K562 (cell line): ENCODE results near the gene AMBRA1. TPM values are rescaled to one million over a fixed set of nuclear protein-coding genes. Genes with fewer than 3 reads are reported as not detected.

Experiments
- ATAC-seq: fragments of 200-7000 bp; cut with Tn5 transposase; 3 replicates; pipeline ENCODE4 v1.9.1; 2020; ENCODE audit warnings: moderate library complexity
- BruUV-seq: library from RNA; stranded (reverse); fragments of 400-500 nt; replicated peaks from 2 replicates; lab custom pipeline; 2021; lab: Mats Ljungman, UMichigan
- CTCF ChIA-PET: fragments of 300-600 bp; formaldehyde crosslinking; extraction: SDS; loops from one replicate; lab custom pipeline; 2021; ENCODE audit warnings: low intra/inter-chr PET ratio; lab: Yijun Ruan, JAX
- POLR2A ChIA-PET: fragments of 300-600, 350-650 bp; sonication (Branson Sonifier 250); formaldehyde crosslinking; extraction: SDS; loops from one replicate; lab custom pipeline; 2021; ENCODE audit warnings: antibody characterized with exemption, inconsistent platforms; lab: Yijun Ruan, JAX
- DNase-seq, 4 experiments: peaks; one replicate each; pipeline versions ENCODE4 v3.0.0 to v3.0.0-alpha.2; 2011 to 2018; ENCODE audit warnings: low spot score in 3 of 4, mixed read lengths in 3 of 4; ENCODE audit errors: extremely low read depth in 1 of 4
- FAIRE-seq: peaks from 2 replicates; lab custom pipeline; 2011; peaks lifted over from hg19 to GRCh38; lab: Jason Lieb, UNC
- H2AFZ ChIP-seq: 2 replicates; pipeline ENCODE4 v1.6.0; 2011; ENCODE audit warnings: low read depth, low read length, control low read depth, inconsistent platforms
- H3K27ac ChIP-seq: fragments of 200-600 bp; 3 replicates; pipeline ENCODE4 v1.8.0; 2011; ENCODE audit warnings: low read depth, mild to moderate bottlenecking, control low read depth, inconsistent platforms, low read length, moderate library complexity, mixed read lengths; ENCODE audit errors: extremely low read depth
- H3K27me3 ChIP-seq, 2 experiments: fragments of 300-600 bp in 1 of 2; 2 replicates in 1 of 2; 3 replicates in 1 of 2; pipeline versions ENCODE4 v1.6.0 to v1.8.0; 2011; ENCODE audit warnings: inconsistent platforms in 2 of 2, low read length in 2 of 2, mild to moderate bottlenecking in 1 of 2, mixed read lengths in 1 of 2, moderate library complexity in 1 of 2; ENCODE audit not compliant: control insufficient read depth in 2 of 2, insufficient read depth in 2 of 2
- H3K36me3 ChIP-seq: fragments of 300-600 bp; 3 replicates; pipeline ENCODE4 v1.8.0; 2011; ENCODE audit warnings: mild to moderate bottlenecking, low read length, inconsistent platforms; ENCODE audit not compliant: control insufficient read depth, insufficient read depth
- H3K4me1 ChIP-seq, 2 experiments: fragments of 200-600 bp in 1 of 2; replicated peaks in 1 of 2; 2 replicates in 1 of 2; 3 replicates in 1 of 2; pipeline versions ENCODE4 v1.5.1 to v1.8.0; 2011; ENCODE audit warnings: inconsistent platforms in 2 of 2, low read length in 2 of 2, mild to moderate bottlenecking in 1 of 2, mixed read lengths in 1 of 2, moderate library complexity in 1 of 2; ENCODE audit not compliant: control insufficient read depth in 2 of 2, insufficient read depth in 2 of 2
- H3K4me2 ChIP-seq: 2 replicates; pipeline ENCODE4 v1.6.1; 2011; ENCODE audit warnings: low read length, control low read depth, inconsistent platforms, mixed read lengths; ENCODE audit not compliant: insufficient read depth
- H3K4me3 ChIP-seq: fragments of 200-600 bp; sonication (generic), shearing (Covaris generic); 2 replicates; pipeline ENCODE4 v1.5.1; 2016; ENCODE audit warnings: control low read depth, inconsistent platforms
- H3K79me2 ChIP-seq: fragments of 200-600 bp; 3 replicates; pipeline ENCODE4 v1.8.0; 2011; ENCODE audit warnings: low read length, inconsistent platforms; ENCODE audit not compliant: control insufficient read depth, insufficient read depth
- H3K9ac ChIP-seq, 2 experiments: 2 replicates each; pipeline versions ENCODE4 v1.6.0 to v1.6.1; 2011; ENCODE audit warnings: low read depth in 2 of 2, low read length in 2 of 2, control low read depth in 1 of 2, inconsistent platforms in 1 of 2, mild to moderate bottlenecking in 1 of 2, mixed read lengths in 1 of 2; ENCODE audit not compliant: insufficient read depth in 1 of 2
- H3K9me1 ChIP-seq: one replicate; pipeline ENCODE4 v1.6.0; 2011; ENCODE audit warnings: inconsistent platforms, mild to moderate bottlenecking, low read length, moderate library complexity; ENCODE audit not compliant: control insufficient read depth, insufficient read depth
- H3K9me3 ChIP-seq: replicated peaks from 2 replicates; pipeline ENCODE4 v1.5.1; 2011; ENCODE audit warnings: low read depth, low read length, inconsistent platforms; ENCODE audit not compliant: control insufficient read depth, insufficient read depth
- H4K20me1 ChIP-seq: replicated peaks from 2 replicates; pipeline ENCODE4 v1.6.1; 2011; ENCODE audit warnings: low read length, inconsistent platforms, mixed read lengths; ENCODE audit not compliant: control insufficient read depth, insufficient read depth
- CAMTA2 ChIP-seq: fragments of 250-450 bp; sonication (Bioruptor Pico); conservative IDR thresholded peaks from 2 replicates; pipeline ENCODE4 v1.5.1; 2022
- CTCF ChIP-seq, 3 experiments: IDR thresholded peaks in 2 of 3; conservative IDR thresholded peaks in 1 of 3; 2 replicates each; pipeline ENCODE4 v1.5.1; 2011 to 2012; ENCODE audit warnings: low read length in 3 of 3, mild to moderate bottlenecking in 3 of 3, control low read depth in 2 of 3, improper control_type of control experiment in 1 of 3, inconsistent platforms in 1 of 3, low read depth in 1 of 3, mixed read lengths in 1 of 3, moderate library complexity in 1 of 3; ENCODE audit not compliant: insufficient read depth in 2 of 3
- MNT ChIP-seq, 2 experiments: fragments of 450-650 bp; conservative IDR thresholded peaks; 2 replicates each; pipeline ENCODE4 v1.6.1; 2017; ENCODE audit warnings: mild to moderate bottlenecking in 2 of 2, moderate library complexity in 2 of 2
- RAD21 ChIP-seq, 2 experiments: fragments of 250-450 bp in 1 of 2; fragments of 450-650 bp in 1 of 2; sonication (Bioruptor Pico) in 1 of 2; formaldehyde crosslinking in 1 of 2; IDR thresholded peaks in 1 of 2; conservative IDR thresholded peaks in 1 of 2; 2 replicates each; pipeline versions ENCODE4 v1.4.0 to v1.8.0; 2020 to 2022; ENCODE audit warnings: mild to moderate bottlenecking in 2 of 2, moderate library complexity in 1 of 2
- WGBS: fragments of 100-300 bp; shearing (Covaris generic); methylation state at CpG from one replicate; pipeline ENCODE4 v1.1.6; 2016; ENCODE audit warnings: low coverage, mixed read lengths; ENCODE audit not compliant: insufficient coverage; ENCODE audit errors: missing lambda C conversion rate; 5-methylcytosine and 5-hydroxymethylcytosine counted together
- in situ Hi-C: fragments of 300-500 bp; cut with MboI; formaldehyde crosslinking; loops from 4 replicates; pipeline ENCODE4 v1.15.0; 2018; ENCODE audit warnings: inconsistent platforms, mixed read lengths
- intact Hi-C: fragments of 100-400 bp; cut with micrococcal nuclease; formaldehyde crosslinking; loops from 2 replicates; pipeline ENCODE4 v1.14.2; 2022
- polyA plus RNA-seq, 8 experiments: library from polyadenylated mRNA; depleted of rRNA in 4 of 8; stranded (reverse) in 5 of 8; unstranded in 3 of 8; fragments of >200 nt; fragmentation: Nextera tagmentation in 2 of 8; fragmentation: Illumina TruSeq in 1 of 8; extraction: Ambion mirVana in 2 of 8; extraction: Trizol in 1 of 8; gene quantifications; 2 replicates each; pipeline versions ENCODE4 v1.2.1 to v1.2.3, GENCODE V29; 2011 to 2014; ENCODE audit warnings: inconsistent platforms in 1 of 8, missing spikeins in 1 of 8
- total RNA-seq, 7 experiments: library from RNA; depleted of rRNA in 6 of 7; stranded (reverse); fragments of >200 nt in 6 of 7; fragmentation: Illumina TruSeq in 2 of 7; extraction: Trizol in 2 of 7; gene quantifications; 2 replicates each; pipeline versions ENCODE4 v1.2.1 to v1.2.3, GENCODE V29; 2011 to 2021; ENCODE audit warnings: low replicate concordance in 1 of 7

Gene AMBRA1
- total and polyA plus RNA-seq, 9 of the 15 experiments (the other 6 are each of a cell fraction or from before 2014, with no cell fraction given), result 0.15 to 24.5 (median 13.0) TPM

DNA sequence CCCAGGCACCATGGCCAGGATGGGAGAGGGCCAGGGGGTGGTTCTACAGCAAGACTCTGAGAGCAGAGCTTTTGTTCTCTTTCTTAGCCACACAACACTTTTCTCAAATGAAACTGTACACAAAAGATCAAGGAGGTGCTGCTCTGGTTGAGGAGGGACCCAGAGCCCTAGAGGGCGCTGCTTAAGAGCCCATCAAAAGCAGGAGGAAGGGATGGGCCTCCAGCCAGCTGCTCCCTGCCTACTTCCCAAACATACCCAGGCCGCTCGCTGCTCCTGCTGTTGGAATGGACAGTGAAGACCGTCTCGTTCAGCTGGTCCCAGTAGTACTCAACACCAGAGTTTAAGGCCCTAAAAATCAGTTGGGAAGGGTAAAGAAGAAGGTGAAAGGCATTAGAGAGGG, 183.8 kb downstream of the AMBRA1 start:
- WGBS, result 83% methylated on average over 4 of the region's 5 CpGs
- peaks cover 53% of the 10 kb centered on the region; the same call in 2 of the 3 replicates for H3K36me3 ChIP-seq

More for the DNA sequence above, 183.8 kb downstream of the AMBRA1 start:
- peak; percentile 77 for ATAC-seq
- Histone ChIP-seq H3K4me1 (peaks cover 0 to 4% of the 10 kb centered on the region in 2 experiments; a peak in 1 of 5 replicates), H3K9me1 (no peaks in the 10 kb centered on the region), H3K9ac (no peak overlapping the region; a peak in 1 of 4 replicates), H3K27ac (no peak overlapping the region), H4K20me1 (no peaks in the 10 kb centered on the region; the same call in 1 of the 2 replicates), H3K27me3 (no peaks in the 10 kb centered on the region), H3K4me3 (no peak overlapping the region), H3K4me2 (no peak overlapping the region), H3K79me2 (no peaks in the 10 kb centered on the region), H2AFZ (no peak overlapping the region), H3K9me3 (no peaks in the 10 kb centered on the region)
- intact Hi-C loops, result loop anchor here (5.0 kb wide), 1 partner anchor 127 kb away; no protein-coding TSS in a partner anchor
- BruUV-seq, result no TSS peak
- in situ Hi-C loops, result no loop called here
- peak in 1 of 4 experiments; percentile 29 for DNase-seq
- ChIA-PET POLR2A (interaction anchor here (0.7 to 2.0 kb wide), 5 partner anchors 9 to 17 kb away, joined by 3 to 5 read pairs (median 3); no protein-coding TSS in a partner anchor), CTCF (no interaction called here)
- FAIRE-seq, result no peak
- TF ChIP-seq RAD21 (CRISPR knock-in tag; conservative IDR thresholded peaks at IDR 0.05 in 1 of 2, IDR thresholded peaks at IDR 0.05 in 1 of 2) (peak in 1 of 2 experiments; percentile 56; a peak in 2 of 4 replicates), CAMTA2 (CRISPR knock-in tag) (no peak), MNT (conservative IDR thresholded peaks at IDR 0.05) (no peak), CTCF (IDR thresholded peaks at IDR 0.05 in 2 of 3, conservative IDR thresholded peaks at IDR 0.05 in 1 of 3; ENCODE audit: insufficient read depth in 2 of 3, low read depth in 1 of 3, low read length in 3 of 3) (peak; percentile 21 to 46 (median 43); a peak in 4 of 6 replicates)
